Lower lobe of right lung (tissue), 2 donors: ENCODE results near the gene RACK1. TPM values are rescaled to one million over a fixed set of nuclear protein-coding genes. Genes with fewer than 3 reads are reported as not detected.

Experiments used
- ATAC-seq, 2 donors: fragments of 200-7000 bp; cut with Tn5 transposase; one replicate each; pipeline ENCODE4 v1.9.1; 2020 to 2022; ENCODE audit warnings: mild to moderate bottlenecking in 2 of 2, moderate library complexity in 2 of 2
- DNase-seq: peaks from one replicate; pipeline ENCODE4 v3.0.0-alpha.2; 2020
- H3K27ac ChIP-seq: fragments of 200-600 bp; one replicate; pipeline ENCODE4 v1.8.0; 2022
- H3K27me3 ChIP-seq: fragments of 200-600 bp; one replicate; pipeline ENCODE4 v1.8.0; 2022; ENCODE audit warnings: low read depth
- H3K36me3 ChIP-seq: fragments of 200-600 bp; one replicate; pipeline ENCODE4 v1.8.0; 2022; ENCODE audit warnings: mild to moderate bottlenecking
- H3K4me1 ChIP-seq: fragments of 200-600 bp; one replicate; pipeline ENCODE4 v1.8.0; 2022
- H3K4me3 ChIP-seq: fragments of 200-600 bp; one replicate; pipeline ENCODE4 v1.8.0; 2022; ENCODE audit warnings: mild to moderate bottlenecking
- H3K9me3 ChIP-seq: fragments of 200-600 bp; one replicate; pipeline ENCODE4 v1.8.0; 2022
- CTCF ChIP-seq: fragments of 200-600 bp; IDR thresholded peaks from one replicate; pipeline ENCODE4 v1.8.0; 2022; ENCODE audit warnings: antibody characterized with exemption, mild to moderate bottlenecking
- intact Hi-C: fragments of 100-400 bp; cut with DNase I; formaldehyde crosslinking; loops from one replicate; pipeline ENCODE4 v1.11.0; 2022
- total RNA-seq: library from RNA; stranded (reverse); fragmentation: NEBNext Ultra II Directional; extraction: Animal tissue kit (Norgen Biotek cat#: 25700); gene quantifications from one replicate; pipeline ENCODE4 v1.2.1, GENCODE V29; 2021
- donor health status: DM: no; HTN: yes; CAD: no; lungs with severe emphysema.

The RACK1 gene
- total RNA-seq, 1 donor from 2014 or later = 1,202 TPM

- Histone ChIP-seq H3K36me3 (peaks cover 59% of the 10 kb centered on the region), H3K27me3 (no peaks in the 10 kb centered on the region), H3K9me3 (no peaks in the 10 kb centered on the region), H3K4me3 (peak overlapping the region; percentile 79), H3K27ac (no peak overlapping the region), H3K4me1 (peaks cover 34% of the 10 kb centered on the region)
- DNase-seq (no peak), ATAC-seq (no peak)
- intact Hi-C loops = no loop called here
- TF ChIP-seq CTCF = no peak
Measured at GRCh38 chr5:181241393-181241975, 2.2 kb downstream of the RACK1 start.

DNA sequence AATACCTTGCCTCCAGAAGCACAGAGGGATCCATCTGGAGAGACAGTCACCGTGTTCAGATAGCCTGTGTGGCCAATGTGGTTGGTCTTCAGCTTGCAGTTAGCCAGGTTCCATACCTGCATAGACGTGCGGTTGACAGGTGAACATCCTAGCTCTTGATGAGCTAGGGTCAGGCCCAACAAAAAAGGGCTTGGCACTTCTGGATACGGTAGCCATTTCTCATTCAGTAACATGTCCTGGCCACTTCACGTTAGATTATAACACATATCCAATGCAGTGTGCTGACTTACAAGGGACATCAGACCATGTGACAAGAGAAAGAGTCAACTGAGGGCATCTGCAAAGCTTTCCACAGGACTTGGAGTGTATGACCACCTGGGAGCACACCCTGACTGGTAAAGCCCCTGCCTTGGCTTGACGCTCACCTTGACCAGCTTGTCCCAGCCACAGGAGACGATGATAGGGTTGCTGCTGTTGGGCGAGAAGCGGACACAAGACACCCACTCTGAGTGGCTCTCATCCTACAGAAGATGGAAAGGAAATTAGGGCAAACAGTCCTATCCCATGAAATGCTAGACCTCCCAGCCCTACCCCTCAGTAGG lies 4.5 kb downstream of the RACK1 start:
- no peak overlapping the region for H3K4me3 ChIP-seq
- intact Hi-C loops = no loop called here
- no peak overlapping the region for H3K27ac ChIP-seq
- DNase-seq (no peak), ATAC-seq (no peak)
- TF ChIP-seq CTCF = no peak
- peaks cover 82% of the 10 kb centered on the region for H3K36me3 ChIP-seq
- H3K9me3 ChIP-seq = no peaks in the 10 kb centered on the region
- H3K4me1 ChIP-seq = peaks cover 17% of the 10 kb centered on the region
- no peaks in the 10 kb centered on the region for H3K27me3 ChIP-seq

- no peak for TF ChIP-seq CTCF
- no peak overlapping the region for H3K4me3 ChIP-seq
- H3K4me1 ChIP-seq = peaks cover 17% of the 10 kb centered on the region
Measured at GRCh38 chr5:181237729-181238385, 5.8 kb downstream of the RACK1 start.

GRCh38 chr5:181236954-181237641 lies 6.6 kb downstream of the RACK1 start:
- Histone ChIP-seq H3K36me3 (peaks cover 100% of the 10 kb centered on the region), H3K27ac (no peak overlapping the region), H3K27me3 (no peaks in the 10 kb centered on the region), H3K9me3 (no peaks in the 10 kb centered on the region), H3K4me3 (no peak overlapping the region), H3K4me1 (peaks cover 11% of the 10 kb centered on the region)
- DNase-seq (no peak), ATAC-seq (no peak)
- intact Hi-C loops = no loop called here
- no peak for TF ChIP-seq CTCF

More at GRCh38 chr5:181237729-181238385, 5.8 kb downstream of the RACK1 start:
- H3K9me3 ChIP-seq = no peaks in the 10 kb centered on the region
- H3K36me3 ChIP-seq = peaks cover 95% of the 10 kb centered on the region
- ATAC-seq = no peak
- DNase-seq = no peak
- intact Hi-C loops = no loop called here
- H3K27ac ChIP-seq = no peak overlapping the region
- H3K27me3 ChIP-seq = no peaks in the 10 kb centered on the region

DNA sequence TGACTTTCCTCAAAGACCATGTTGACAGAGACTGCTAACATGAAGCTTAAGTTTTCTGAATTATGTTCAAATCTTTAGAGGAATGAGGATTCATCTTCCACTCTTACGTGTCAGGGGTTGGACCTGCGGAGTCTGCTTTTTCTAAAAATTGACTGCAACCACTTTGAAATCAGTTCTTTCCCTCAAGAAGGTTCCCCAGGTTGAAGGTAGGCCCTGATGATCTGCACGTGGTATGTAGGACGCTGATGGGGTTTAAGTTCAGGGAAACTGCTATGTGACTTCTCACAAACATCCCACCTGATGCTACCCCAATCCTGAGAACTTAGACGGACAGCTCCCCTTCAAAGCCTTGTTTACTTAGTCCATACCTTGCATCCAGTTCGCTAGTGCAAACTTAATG lies 7.2 kb downstream of the RACK1 start:
- no peak for DNase-seq
- peaks cover 100% of the 10 kb centered on the region for H3K36me3 ChIP-seq
- peaks cover 4% of the 10 kb centered on the region for H3K4me1 ChIP-seq

More for the DNA sequence above, 7.2 kb downstream of the RACK1 start:
- no peak for ATAC-seq
- Histone ChIP-seq H3K27me3 (no peaks in the 10 kb centered on the region), H3K27ac (no peak overlapping the region), H3K9me3 (no peaks in the 10 kb centered on the region), H3K4me3 (no peak overlapping the region)
- TF ChIP-seq CTCF = no peak
- intact Hi-C loops = no loop called here
